Measurements from ENCODE around the gene CFHR3.

Gene CFHR3

DNA sequence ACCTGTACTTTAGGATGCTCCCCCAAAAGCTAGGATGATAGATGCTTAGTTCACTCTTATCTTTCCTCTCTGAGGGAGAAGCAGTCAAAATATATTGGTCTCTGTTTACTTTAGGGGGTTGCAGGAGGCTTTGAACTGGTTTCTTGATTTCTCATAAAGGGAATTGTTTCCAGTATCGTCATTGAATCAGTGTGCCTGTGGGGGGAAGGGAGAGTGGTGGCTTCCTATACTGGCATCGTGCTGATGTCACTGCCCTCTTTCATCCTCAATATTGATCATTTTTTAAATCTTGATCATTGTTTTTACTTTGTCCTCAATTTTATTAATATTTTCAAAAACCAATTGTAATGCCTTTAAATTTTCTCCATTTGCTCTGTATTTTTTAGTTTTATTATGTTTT lies 40.2 kb upstream of the CFHR3 start:
- TF ChIP-seq, protein P1, sequence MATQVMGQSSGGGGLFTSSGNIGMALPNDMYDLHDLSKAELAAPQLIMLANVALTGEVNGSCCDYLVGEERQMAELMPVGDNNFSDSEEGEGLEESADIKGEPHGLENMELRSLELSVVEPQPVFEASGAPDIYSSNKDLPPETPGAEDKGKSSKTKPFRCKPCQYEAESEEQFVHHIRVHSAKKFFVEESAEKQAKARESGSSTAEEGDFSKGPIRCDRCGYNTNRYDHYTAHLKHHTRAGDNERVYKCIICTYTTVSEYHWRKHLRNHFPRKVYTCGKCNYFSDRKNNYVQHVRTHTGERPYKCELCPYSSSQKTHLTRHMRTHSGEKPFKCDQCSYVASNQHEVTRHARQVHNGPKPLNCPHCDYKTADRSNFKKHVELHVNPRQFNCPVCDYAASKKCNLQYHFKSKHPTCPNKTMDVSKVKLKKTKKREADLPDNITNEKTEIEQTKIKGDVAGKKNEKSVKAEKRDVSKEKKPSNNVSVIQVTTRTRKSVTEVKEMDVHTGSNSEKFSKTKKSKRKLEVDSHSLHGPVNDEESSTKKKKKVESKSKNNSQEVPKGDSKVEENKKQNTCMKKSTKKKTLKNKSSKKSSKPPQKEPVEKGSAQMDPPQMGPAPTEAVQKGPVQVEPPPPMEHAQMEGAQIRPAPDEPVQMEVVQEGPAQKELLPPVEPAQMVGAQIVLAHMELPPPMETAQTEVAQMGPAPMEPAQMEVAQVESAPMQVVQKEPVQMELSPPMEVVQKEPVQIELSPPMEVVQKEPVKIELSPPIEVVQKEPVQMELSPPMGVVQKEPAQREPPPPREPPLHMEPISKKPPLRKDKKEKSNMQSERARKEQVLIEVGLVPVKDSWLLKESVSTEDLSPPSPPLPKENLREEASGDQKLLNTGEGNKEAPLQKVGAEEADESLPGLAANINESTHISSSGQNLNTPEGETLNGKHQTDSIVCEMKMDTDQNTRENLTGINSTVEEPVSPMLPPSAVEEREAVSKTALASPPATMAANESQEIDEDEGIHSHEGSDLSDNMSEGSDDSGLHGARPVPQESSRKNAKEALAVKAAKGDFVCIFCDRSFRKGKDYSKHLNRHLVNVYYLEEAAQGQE (IDR thresholded peaks at IDR 0.05; ENCODE audit: insufficient read depth in 1 of 2, low read depth in 2 of 2, low read length in 2 of 2): no peak
- TF ChIP-seq FOXP2 (optimal IDR thresholded peaks at IDR 0.05; ENCODE audit: borderline replicate concordance, extremely low read depth, extremely low read length, insufficient read depth) (no peak), TAF1 (IDR thresholded peaks at IDR 0.05; ENCODE audit: borderline replicate concordance, insufficient read depth, low read length) (no peak), SIN3A (IDR thresholded peaks at IDR 0.05; ENCODE audit: borderline replicate concordance, insufficient read depth, low read length) (no peak)

DNA sequence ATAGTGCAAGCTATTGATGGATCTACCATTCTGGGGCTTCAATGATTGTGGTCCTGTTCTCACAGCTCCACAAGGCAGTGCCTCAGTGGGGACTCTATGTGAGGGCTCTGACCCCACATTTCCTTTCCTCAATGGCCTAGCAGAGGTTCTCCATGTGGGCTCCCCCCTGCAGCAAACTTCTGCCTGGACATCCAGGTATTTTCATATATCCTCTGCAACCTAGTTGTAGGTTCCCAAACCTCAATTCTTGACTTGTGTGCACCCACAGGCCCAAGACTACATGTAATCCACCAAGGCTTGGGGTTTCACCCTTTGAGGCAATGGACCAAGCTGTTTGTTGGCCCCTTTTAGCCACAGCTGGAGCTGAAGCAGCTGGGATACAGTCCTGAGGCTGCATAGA lies 35.9 kb upstream of the CFHR3 start:
- TF ChIP-seq TAF1 (IDR thresholded peaks at IDR 0.05; ENCODE audit: borderline replicate concordance, insufficient read depth, low read length): no peak

DNA sequence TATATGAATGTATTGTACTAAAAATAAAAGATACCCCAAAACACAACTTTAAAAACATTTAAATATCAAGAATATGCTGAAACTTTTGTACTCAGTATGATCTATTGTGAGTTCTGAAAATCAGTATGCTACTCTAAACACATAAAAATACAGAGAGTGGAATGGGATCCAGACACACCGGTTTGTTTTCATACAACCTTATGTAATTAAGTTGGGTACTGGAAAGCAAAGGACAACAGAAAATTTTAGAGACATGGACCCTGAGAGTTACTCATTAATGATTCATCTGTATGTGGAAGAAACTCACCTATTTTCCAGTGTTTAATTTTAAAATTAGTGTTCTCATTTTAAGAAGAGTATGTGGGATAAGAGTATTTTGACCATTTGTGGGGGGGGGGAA lies 927 bp upstream of the CFHR3 start:
- TF ChIP-seq, protein P1 (IDR thresholded peaks at IDR 0.05; ENCODE audit: insufficient read depth in 1 of 2, low read depth in 2 of 2, low read length in 2 of 2): no peak
- TF ChIP-seq TAF1 (IDR thresholded peaks at IDR 0.05; ENCODE audit: borderline replicate concordance, insufficient read depth, low read length) (no peak), POLR2AphosphoS5 (IDR thresholded peaks at IDR 0.05; ENCODE audit: low read depth, low read length) (no peak), SIN3A (IDR thresholded peaks at IDR 0.05; ENCODE audit: borderline replicate concordance, insufficient read depth, low read length) (no peak), FOXP2 (optimal IDR thresholded peaks at IDR 0.05; ENCODE audit: borderline replicate concordance, extremely low read depth, extremely low read length, insufficient read depth) (no peak)

DNA sequence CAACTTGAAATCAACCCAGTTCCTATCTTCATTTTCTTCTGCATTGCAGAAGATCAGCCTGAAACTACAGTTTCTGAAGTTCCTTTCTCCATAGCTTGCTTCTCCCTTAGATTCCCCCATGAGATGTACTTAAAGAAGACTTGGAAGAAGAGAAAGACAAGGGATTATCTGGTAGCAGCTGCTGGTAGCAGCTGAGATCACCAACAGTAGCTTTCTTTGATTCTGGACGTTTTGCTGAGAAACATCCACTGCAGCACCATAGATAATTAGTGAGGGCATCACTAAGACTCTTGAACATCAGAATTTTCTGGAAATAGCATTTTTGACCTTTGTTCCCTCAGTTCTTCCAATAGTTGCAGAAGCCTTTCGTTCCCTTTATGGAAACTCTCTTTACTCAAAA lies 465 bp upstream of the CFHR3 start:
- TF ChIP-seq TAF1 (IDR thresholded peaks at IDR 0.05; ENCODE audit: borderline replicate concordance, insufficient read depth, low read length): no peak

DNA sequence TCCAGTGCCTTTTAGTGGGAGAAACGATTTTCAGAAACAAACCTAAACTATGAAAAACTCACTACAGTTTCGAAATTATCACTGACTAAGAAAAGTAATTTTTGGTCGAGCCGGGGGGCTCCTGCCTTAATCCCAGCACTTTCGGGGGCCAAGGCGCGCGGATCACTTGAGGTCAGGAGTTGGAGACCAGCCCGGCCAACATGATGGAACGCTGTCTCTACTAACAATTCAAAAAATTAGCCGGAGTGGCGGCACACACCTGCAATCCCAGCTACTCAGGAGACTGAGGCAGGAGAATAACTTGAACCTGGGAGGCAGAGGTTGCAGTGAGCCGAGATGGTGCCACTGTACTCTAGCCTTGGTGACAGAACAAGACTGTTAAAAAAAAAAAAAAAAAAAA lies 3.0 kb downstream of the CFHR3 start:
- no peak for TF ChIP-seq SIN3A (IDR thresholded peaks at IDR 0.05; ENCODE audit: borderline replicate concordance, insufficient read depth, low read length)
- no peak for TF ChIP-seq TAF1 (IDR thresholded peaks at IDR 0.05; ENCODE audit: borderline replicate concordance, insufficient read depth, low read length)
- TF ChIP-seq, protein P1 (IDR thresholded peaks at IDR 0.05; ENCODE audit: insufficient read depth in 1 of 2, low read depth in 2 of 2, low read length in 2 of 2): no peak

DNA sequence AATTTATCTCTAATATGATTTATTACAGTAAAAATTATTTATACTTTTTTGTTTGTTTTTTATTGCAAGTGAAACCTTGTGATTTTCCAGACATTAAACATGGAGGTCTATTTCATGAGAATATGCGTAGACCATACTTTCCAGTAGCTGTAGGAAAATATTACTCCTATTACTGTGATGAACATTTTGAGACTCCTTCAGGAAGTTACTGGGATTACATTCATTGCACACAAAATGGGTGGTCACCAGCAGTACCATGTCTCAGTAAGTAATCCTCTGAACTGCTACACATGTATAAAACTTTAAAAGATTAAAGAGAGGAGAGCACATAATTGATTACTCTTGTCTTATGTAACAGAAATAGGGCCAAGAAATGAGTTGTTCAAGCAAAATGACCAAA lies 4.5 kb downstream of the CFHR3 start:
- no peak for TF ChIP-seq POLR2AphosphoS5 (IDR thresholded peaks at IDR 0.05; ENCODE audit: low read depth, low read length)
- no peak for TF ChIP-seq FOXP2 (optimal IDR thresholded peaks at IDR 0.05; ENCODE audit: borderline replicate concordance, extremely low read depth, extremely low read length, insufficient read depth)
- TF ChIP-seq TAF1 (IDR thresholded peaks at IDR 0.05; ENCODE audit: borderline replicate concordance, insufficient read depth, low read length): no peak
- TF ChIP-seq SIN3A (IDR thresholded peaks at IDR 0.05; ENCODE audit: borderline replicate concordance, insufficient read depth, low read length): no peak
- TF ChIP-seq, protein P1 (IDR thresholded peaks at IDR 0.05; ENCODE audit: insufficient read depth in 1 of 2, low read depth in 2 of 2, low read length in 2 of 2): no peak
